Brain microvascular endothelial cell (primary cell): ENCODE measurements around the gene PAX9.

Experiments
- DNase-seq: peaks from one replicate; pipeline ENCODE4 v3.0.0-alpha.2; 2020
- H3K27ac ChIP-seq: fragments of 250-450 bp; sonication (Bioruptor Pico); 2 replicates; pipeline ENCODE4 v1.5.1; 2020; ENCODE audit warnings: mild to moderate bottlenecking, moderate library complexity
- H3K27me3 ChIP-seq: fragments of 250-450 bp; sonication (Bioruptor Pico); replicated peaks from 2 replicates; pipeline ENCODE4 v1.5.1; 2020; ENCODE audit warnings: mild to moderate bottlenecking
- H3K36me3 ChIP-seq: fragments of 250-450 bp; sonication (Bioruptor Pico); replicated peaks from 2 replicates; pipeline ENCODE4 v1.5.1; 2020; ENCODE audit warnings: mild to moderate bottlenecking
- H3K4me3 ChIP-seq: 2 replicates; pipeline ENCODE4 v1.5.1; 2011; ENCODE audit warnings: low read depth, mild to moderate bottlenecking, control low read depth, low read length, moderate library complexity
- in situ Hi-C: cut with HindIII; loops from 2 replicates; pipeline ENCODE4 v1.10.0; 2017; ENCODE audit warnings: low sequenced_read_pairs, low pct_ligation_motif_present
- TF ChIP-seq, protein P1 (sequence below): IDR thresholded peaks from 2 replicates; pipeline ENCODE4 v1.5.1; 2011; ENCODE audit warnings: low read depth, mild to moderate bottlenecking, moderate library complexity, low read length, control low read depth, inconsistent platforms; ENCODE audit errors: missing control alignments

PAX9 gene

GRCh38 chr14:36647824-36648753, 13.6 kb upstream of the PAX9 start:
- in situ Hi-C loops = no loop called here
- Histone ChIP-seq H3K27me3 (peaks cover 62% of the 10 kb centered on the region), H3K4me3 (peak overlapping the region; percentile 24), H3K36me3 (no peaks in the 10 kb centered on the region), H3K27ac (no peak overlapping the region)
- peak; percentile 8 for DNase-seq
- TF ChIP-seq, protein P1, sequence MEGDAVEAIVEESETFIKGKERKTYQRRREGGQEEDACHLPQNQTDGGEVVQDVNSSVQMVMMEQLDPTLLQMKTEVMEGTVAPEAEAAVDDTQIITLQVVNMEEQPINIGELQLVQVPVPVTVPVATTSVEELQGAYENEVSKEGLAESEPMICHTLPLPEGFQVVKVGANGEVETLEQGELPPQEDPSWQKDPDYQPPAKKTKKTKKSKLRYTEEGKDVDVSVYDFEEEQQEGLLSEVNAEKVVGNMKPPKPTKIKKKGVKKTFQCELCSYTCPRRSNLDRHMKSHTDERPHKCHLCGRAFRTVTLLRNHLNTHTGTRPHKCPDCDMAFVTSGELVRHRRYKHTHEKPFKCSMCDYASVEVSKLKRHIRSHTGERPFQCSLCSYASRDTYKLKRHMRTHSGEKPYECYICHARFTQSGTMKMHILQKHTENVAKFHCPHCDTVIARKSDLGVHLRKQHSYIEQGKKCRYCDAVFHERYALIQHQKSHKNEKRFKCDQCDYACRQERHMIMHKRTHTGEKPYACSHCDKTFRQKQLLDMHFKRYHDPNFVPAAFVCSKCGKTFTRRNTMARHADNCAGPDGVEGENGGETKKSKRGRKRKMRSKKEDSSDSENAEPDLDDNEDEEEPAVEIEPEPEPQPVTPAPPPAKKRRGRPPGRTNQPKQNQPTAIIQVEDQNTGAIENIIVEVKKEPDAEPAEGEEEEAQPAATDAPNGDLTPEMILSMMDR = peak; percentile 61

DNA sequence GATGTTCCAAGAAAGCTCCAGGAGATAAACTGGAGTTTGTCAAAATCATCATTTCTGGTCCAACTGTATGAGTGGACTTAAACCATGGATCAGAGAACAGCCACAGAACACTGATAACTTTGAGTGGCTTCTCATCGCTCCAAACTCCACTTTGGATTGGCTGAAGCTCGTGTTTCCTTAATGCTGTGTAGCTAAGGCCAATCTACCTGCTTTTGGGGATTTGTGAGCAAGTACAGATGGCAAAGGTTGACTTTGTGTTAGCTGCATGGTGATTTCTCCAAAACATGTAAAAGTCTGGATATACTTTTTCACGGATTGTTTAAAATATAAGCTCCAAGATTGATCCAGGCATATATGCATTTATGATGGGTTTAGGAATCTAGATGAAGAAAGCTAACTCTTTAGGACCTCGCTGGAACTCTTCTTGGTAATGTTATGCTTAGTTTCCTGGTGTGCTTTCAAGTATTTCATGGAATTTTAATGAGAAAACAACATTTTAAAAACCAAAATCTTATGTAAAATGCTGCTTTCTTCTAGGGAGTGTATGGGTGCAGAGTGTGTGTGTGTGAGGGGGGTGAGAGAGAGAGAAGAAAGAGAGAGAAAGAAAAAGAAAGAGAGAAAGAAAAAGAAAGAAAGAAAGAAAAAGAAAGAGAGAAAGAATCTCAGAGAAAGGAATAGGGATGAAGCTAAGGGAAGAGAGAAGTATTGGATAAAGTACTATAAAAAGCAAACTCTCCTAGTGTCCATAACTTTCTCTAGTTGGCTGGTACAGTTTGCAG, 11.6 kb upstream of the PAX9 start:
- H3K36me3 ChIP-seq = no peaks in the 10 kb centered on the region
- no peak overlapping the region for H3K4me3 ChIP-seq
- no peak overlapping the region for H3K27ac ChIP-seq
- peaks cover 82% of the 10 kb centered on the region for H3K27me3 ChIP-seq
- TF ChIP-seq, protein P1 = no peak
- in situ Hi-C loops = no loop called here
- no peak for DNase-seq

GRCh38 chr14:36652542-36653201, 9.0 kb upstream of the PAX9 start:
- H3K4me3 ChIP-seq = no peak overlapping the region
- TF ChIP-seq, protein P1 = no peak
- no peak for DNase-seq
- in situ Hi-C loops = no loop called here
- H3K27me3 ChIP-seq = peaks cover 90% of the 10 kb centered on the region
- no peaks in the 10 kb centered on the region for H3K36me3 ChIP-seq
- no peak overlapping the region for H3K27ac ChIP-seq

- Histone ChIP-seq H3K27ac (no peak overlapping the region), H3K27me3 (peaks cover 90% of the 10 kb centered on the region), H3K36me3 (no peaks in the 10 kb centered on the region), H3K4me3 (no peak overlapping the region)
- DNase-seq = no peak
- in situ Hi-C loops = no loop called here
- TF ChIP-seq, protein P1 = no peak
Measured at GRCh38 chr14:36653413-36653812, 8.2 kb upstream of the PAX9 start.

GRCh38 chr14:36653962-36654793, 7.5 kb upstream of the PAX9 start:
- TF ChIP-seq, protein P1 = no peak
- Histone ChIP-seq H3K27ac (no peak overlapping the region), H3K36me3 (no peaks in the 10 kb centered on the region), H3K4me3 (no peak overlapping the region), H3K27me3 (peaks cover 90% of the 10 kb centered on the region)
- in situ Hi-C loops = no loop called here
- no peak for DNase-seq
